Activated CD4-positive, alpha-beta T cell treated with anti-CD3 and anti-CD28 coated beads, Interleukin-2, amount 50 U/mL, for 16 hours (primary cell): Measurements from ENCODE around the gene CNGA2.
"Not testable (repeated sequence)": the region's sequence is repeated elsewhere in the genome, so short reads cannot be mapped to it uniquely, and the experiment has no call there.

ENCODE experiments used
- DNase-seq: peaks from one replicate; pipeline ENCODE4 v3.0.0-alpha.2; 2020

The CNGA2 gene

GRCh38 chrX:151734446-151734845 is at the start of gene CNGA2:
CNGA2 (plus strand) TSS chrX:151734746; CDS start chrX:151738484, 3,738 bp downstream.
- no peak for DNase-seq

GRCh38 chrX:151687635-151688034 is 46.9 kb upstream of the CNGA2 start:
- no peak for DNase-seq

- no peak for DNase-seq
Measured at GRCh38 chrX:151688695-151689094, 45.9 kb upstream of the CNGA2 start.

GRCh38 chrX:151692825-151693224 is 41.7 kb upstream of the CNGA2 start:
- no peak for DNase-seq

GRCh38 chrX:151694121-151694520 is 40.4 kb upstream of the CNGA2 start:
- DNase-seq: no peak

- no peak for DNase-seq
Measured at GRCh38 chrX:151694661-151695582, 39.6 kb upstream of the CNGA2 start, which contains the start of gene PRRG3. PRRG3 (plus strand) TSS chrX:151695458; CDS start chrX:151698815, 3,357 bp downstream.

- no peak for DNase-seq
Measured at GRCh38 chrX:151695583-151696340, 38.8 kb upstream of the CNGA2 start.

- not testable (repeated sequence) for DNase-seq
Measured at GRCh38 chrX:151697082-151697481, 37.5 kb upstream of the CNGA2 start.

GRCh38 chrX:151697522-151697921 is 37.0 kb upstream of the CNGA2 start:
- DNase-seq: no peak

- no peak for DNase-seq
Measured at GRCh38 chrX:151698485-151698884, 36.1 kb upstream of the CNGA2 start.

- DNase-seq: no peak
Measured at GRCh38 chrX:151699746-151700145, 34.8 kb upstream of the CNGA2 start.

GRCh38 chrX:151700581-151700980 is 34.0 kb upstream of the CNGA2 start:
- DNase-seq: no peak

- no peak for DNase-seq
Measured at GRCh38 chrX:151701071-151701470, 33.5 kb upstream of the CNGA2 start.

GRCh38 chrX:151701531-151701930 is 33.0 kb upstream of the CNGA2 start:
- DNase-seq: no peak

GRCh38 chrX:151702026-151702714 is 32.4 kb upstream of the CNGA2 start:
- DNase-seq: no peak

GRCh38 chrX:151702741-151703340 is 31.7 kb upstream of the CNGA2 start:
- no peak for DNase-seq

GRCh38 chrX:151703487-151703886 is 31.1 kb upstream of the CNGA2 start:
- DNase-seq: no peak

- DNase-seq: no peak
Measured at GRCh38 chrX:151704041-151704663, 30.4 kb upstream of the CNGA2 start.

- DNase-seq: no peak
Measured at GRCh38 chrX:151708821-151709220, 25.7 kb upstream of the CNGA2 start.

- DNase-seq: no peak
Measured at GRCh38 chrX:151710457-151710856, 24.1 kb upstream of the CNGA2 start.

GRCh38 chrX:151711154-151711553 is 23.4 kb upstream of the CNGA2 start:
- DNase-seq: no peak

GRCh38 chrX:151711787-151712186 is 22.8 kb upstream of the CNGA2 start:
- DNase-seq: no peak
